Measurements from ENCODE around the gene PTTG1. TPM values are rescaled to one million over a fixed set of nuclear protein-coding genes. Genes with fewer than 3 reads are reported as not detected.
"Not testable (repeated sequence)": the region's sequence is repeated elsewhere in the genome, so short reads cannot be mapped to it uniquely, and the experiment has no call there.

Gene PTTG1
- total RNA-seq, 6 experiments from 2014 or later, result 83.4 to 213 (median 194) TPM

DNA sequence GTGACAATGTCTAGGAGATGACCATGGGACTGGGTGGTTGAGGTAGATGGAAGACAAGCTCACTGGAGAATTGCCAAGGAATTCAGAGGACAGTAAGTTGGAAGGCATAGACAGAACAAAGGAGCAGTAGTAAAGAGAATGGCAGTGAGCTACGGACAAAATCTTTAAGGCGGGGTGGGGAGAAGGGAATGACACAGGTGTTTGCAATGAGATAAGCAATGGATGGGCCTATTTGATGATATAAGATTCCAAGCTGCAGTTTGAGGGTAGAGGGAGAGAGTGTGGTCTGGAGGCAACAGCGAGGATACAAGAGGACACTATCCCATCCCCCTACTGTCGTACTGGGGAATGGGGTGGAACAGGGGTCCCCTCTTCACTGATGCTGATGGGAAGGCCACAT is 14.4 kb downstream of the PTTG1 start:
- Mint-ChIP-seq H3K4me3 (no peak overlapping the region), H3K9me3 (no peaks in the 10 kb centered on the region), H3K4me1 (ENCODE audit: low read depth) (peaks cover 16% of the 10 kb centered on the region), H3K27ac (no peak overlapping the region), H3K27me3 (ENCODE audit: insufficient read depth) (peaks cover 11% of the 10 kb centered on the region), H3K36me3 (ENCODE audit: low read depth) (no peaks in the 10 kb centered on the region)
- TF ChIP-seq, protein P1, sequence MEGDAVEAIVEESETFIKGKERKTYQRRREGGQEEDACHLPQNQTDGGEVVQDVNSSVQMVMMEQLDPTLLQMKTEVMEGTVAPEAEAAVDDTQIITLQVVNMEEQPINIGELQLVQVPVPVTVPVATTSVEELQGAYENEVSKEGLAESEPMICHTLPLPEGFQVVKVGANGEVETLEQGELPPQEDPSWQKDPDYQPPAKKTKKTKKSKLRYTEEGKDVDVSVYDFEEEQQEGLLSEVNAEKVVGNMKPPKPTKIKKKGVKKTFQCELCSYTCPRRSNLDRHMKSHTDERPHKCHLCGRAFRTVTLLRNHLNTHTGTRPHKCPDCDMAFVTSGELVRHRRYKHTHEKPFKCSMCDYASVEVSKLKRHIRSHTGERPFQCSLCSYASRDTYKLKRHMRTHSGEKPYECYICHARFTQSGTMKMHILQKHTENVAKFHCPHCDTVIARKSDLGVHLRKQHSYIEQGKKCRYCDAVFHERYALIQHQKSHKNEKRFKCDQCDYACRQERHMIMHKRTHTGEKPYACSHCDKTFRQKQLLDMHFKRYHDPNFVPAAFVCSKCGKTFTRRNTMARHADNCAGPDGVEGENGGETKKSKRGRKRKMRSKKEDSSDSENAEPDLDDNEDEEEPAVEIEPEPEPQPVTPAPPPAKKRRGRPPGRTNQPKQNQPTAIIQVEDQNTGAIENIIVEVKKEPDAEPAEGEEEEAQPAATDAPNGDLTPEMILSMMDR (IDR thresholded peaks at IDR 0.05), result no peak
- no peak for DNase-seq

DNA sequence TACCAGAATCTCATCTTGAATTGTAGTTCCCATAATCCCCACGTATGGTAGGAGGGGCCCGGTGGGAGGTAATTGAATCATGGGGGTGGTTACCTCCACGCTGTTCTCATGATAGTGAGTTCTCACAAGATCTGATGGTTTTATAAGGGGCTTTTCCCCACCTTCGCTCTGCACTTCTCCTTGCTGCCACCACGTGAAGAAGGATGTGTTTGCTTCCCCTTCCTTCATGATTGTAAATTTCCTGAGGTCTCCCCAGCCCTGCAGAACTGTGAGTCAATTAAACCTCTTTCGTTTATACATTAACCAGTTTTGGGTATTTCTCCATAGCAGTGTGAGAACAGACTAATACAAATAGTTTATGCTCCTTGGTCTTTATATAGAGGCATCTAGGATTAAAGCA is 15.0 kb downstream of the PTTG1 start:
- peaks cover 11% of the 10 kb centered on the region for H3K27me3 Mint-ChIP-seq (ENCODE audit: insufficient read depth)
- not testable (repeated sequence) for H3K36me3 Mint-ChIP-seq (ENCODE audit: low read depth); H3K27ac Mint-ChIP-seq; H3K9me3 Mint-ChIP-seq; DNase-seq; H3K4me3 Mint-ChIP-seq
- H3K4me1 Mint-ChIP-seq (ENCODE audit: low read depth), result peaks cover 18% of the 10 kb centered on the region

DNA sequence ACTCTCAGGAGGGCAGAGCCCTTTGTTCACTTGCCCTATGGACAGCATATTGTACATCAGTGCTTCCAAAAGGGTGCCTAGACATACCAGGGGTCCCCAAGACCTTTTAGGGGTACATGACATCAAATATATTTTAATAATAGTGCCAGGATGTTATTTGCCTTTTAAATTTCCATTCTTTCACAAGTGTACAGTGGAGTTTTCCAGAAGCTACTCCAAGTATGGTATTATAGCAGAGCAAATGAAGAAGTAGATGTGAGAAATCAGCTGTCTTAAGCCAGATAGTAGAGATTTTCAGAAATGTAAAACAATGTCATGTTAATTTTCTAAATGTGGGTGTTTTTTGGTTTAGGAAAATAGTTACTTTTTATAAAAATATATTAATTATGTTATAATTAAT is 15.6 kb downstream of the PTTG1 start:
- Mint-ChIP-seq H3K27me3 (ENCODE audit: insufficient read depth) (peaks cover 11% of the 10 kb centered on the region), H3K9me3 (no peaks in the 10 kb centered on the region), H3K27ac (no peak overlapping the region), H3K4me3 (no peak overlapping the region), H3K36me3 (ENCODE audit: low read depth) (no peaks in the 10 kb centered on the region), H3K4me1 (ENCODE audit: low read depth) (peaks cover 22% of the 10 kb centered on the region)
- TF ChIP-seq, protein P1 (IDR thresholded peaks at IDR 0.05), result no peak
- no peak for DNase-seq

DNA sequence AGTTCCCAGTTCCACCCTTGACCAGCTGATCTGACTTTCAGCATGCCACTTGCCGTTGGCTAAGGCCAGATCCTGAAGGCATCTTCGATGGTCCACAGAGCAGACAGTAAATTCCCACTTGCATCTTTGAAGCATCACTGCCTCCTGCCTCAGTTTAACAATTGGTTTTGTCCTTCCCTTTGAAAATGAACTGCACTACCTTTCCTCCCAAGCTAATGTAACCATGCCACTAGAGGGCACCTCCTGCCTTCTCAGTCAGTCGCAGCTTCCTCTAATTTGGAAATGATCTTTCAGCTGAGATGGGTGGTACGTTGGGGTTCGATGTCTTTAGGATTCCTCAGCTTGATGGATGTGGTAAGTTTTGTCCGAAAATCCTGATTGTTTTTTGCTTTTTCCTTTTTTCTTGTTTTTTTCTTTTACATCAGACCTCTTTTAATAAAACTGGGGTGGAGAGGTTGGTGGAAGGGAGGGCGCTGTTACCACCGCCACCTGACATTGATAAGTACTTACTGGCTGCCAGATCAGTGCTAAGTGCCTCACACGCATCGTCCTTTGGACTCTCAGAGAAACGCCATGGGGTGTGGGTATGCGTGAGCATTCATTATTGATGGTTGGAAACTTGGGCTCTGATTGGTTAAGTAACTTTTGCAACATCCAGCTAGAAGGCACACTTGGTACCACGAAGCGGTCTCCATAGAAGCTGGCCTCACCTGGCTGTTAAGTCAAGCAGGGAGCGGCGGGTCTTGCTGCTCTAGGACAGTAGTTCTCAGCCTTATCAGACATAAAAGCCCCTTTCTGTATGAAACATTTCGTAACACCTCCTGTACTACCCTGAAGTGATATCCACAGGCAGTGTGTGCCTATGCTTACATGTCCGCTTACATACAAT is 16.9 kb downstream of the PTTG1 start:
- peak; percentile 38 for DNase-seq
- Mint-ChIP-seq H3K36me3 (ENCODE audit: low read depth) (no peaks in the 10 kb centered on the region), H3K4me3 (peak overlapping the region; percentile 90), H3K27ac (peak overlapping the region; percentile 51; the same call in 1 of the 2 replicates), H3K9me3 (no peaks in the 10 kb centered on the region), H3K4me1 (ENCODE audit: low read depth) (peaks cover 22% of the 10 kb centered on the region), H3K27me3 (ENCODE audit: insufficient read depth) (peaks cover 12% of the 10 kb centered on the region)
- TF ChIP-seq, protein P1 (IDR thresholded peaks at IDR 0.05), result peak; percentile 81

DNA sequence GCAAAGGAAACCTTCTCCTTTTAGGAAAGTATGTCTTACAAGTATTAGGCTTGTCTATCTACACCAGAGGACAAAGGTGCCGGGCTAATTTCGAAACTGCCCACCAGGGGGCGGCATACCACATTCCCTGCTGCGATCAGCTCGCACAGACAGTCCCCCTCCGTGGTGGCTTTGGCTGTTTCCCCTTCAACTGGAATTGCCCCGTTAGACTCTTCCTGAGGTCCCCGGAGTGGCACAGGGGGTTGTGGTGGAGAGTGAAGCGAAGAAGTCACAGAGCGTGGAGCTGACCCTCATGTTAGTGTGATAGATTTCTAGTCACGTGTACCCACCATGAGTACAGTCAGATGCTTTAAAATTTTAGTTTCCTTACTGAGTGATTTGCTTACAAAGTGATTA is 17.5 kb downstream of the PTTG1 start:
- Mint-ChIP-seq H3K36me3 (ENCODE audit: low read depth) (no peaks in the 10 kb centered on the region), H3K27ac (peak overlapping the region; percentile 73), H3K9me3 (no peaks in the 10 kb centered on the region), H3K27me3 (ENCODE audit: insufficient read depth) (peaks cover 12% of the 10 kb centered on the region), H3K4me1 (ENCODE audit: low read depth) (peaks cover 22% of the 10 kb centered on the region), H3K4me3 (peak overlapping the region; percentile 90)
- TF ChIP-seq, protein P1 (IDR thresholded peaks at IDR 0.05), result peak; percentile 97
- DNase-seq, result peak; percentile 57

DNA sequence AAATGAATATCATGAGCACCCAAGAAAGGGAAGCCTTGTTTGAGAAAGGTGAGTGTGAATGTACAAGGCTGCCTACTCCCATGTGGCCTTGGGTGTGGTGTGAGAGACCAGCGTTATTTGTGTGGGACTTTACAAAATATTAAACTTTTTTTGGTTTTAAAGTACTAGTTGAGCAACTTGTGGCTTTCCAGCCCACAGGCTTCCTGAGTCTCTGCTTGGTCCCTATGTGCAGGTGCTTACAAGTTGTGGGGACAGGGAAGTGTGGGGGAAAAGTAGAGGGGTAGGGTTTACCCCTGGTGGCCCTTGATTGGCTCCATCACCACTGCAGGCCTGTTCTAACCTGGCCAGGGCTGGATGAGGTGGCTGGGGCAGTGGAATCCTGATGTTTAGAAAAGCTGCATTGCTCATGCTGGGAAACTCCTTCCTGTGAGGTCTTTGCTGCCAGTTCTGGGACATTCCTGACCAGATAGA is 19.7 kb downstream of the PTTG1 start:
- no peaks in the 10 kb centered on the region for H3K36me3 Mint-ChIP-seq (ENCODE audit: low read depth)
- TF ChIP-seq, protein P1 (IDR thresholded peaks at IDR 0.05), result no peak
- no peak overlapping the region for H3K27ac Mint-ChIP-seq
- H3K9me3 Mint-ChIP-seq, result no peaks in the 10 kb centered on the region
- H3K27me3 Mint-ChIP-seq (ENCODE audit: insufficient read depth), result peaks cover 6% of the 10 kb centered on the region
- no peak for DNase-seq
- H3K4me3 Mint-ChIP-seq, result no peak overlapping the region
- peaks cover 22% of the 10 kb centered on the region for H3K4me1 Mint-ChIP-seq (ENCODE audit: low read depth)
